Measurements from ENCODE around the gene NCAPG. TPM values are rescaled to one million over a fixed set of nuclear protein-coding genes. Genes with fewer than 3 reads are reported as not detected.

Gene NCAPG
- total and polyA plus RNA-seq, 2 donors (not counting 1 experiment from before 2014, with no cell fraction given) = 8.0 to 10.1 TPM

DNA sequence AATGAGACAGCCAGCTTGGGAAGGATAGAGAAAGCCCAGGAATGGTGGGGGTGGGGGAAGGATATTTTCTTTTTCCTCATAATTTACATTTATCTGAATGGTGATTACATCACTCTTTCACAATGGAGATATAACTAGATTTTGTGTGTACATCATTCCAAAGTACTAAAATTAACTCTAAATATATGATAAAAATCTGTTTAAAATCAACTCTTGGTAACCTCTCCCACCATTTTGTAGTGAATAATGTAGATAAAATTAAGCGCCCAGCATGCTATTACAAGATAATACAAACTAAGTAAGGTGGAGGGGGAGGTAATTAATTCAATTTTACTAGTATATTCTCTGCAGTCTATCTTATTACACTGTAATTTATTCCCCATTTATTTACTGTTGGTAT, 78.9 kb downstream of the NCAPG start:
- TF ChIP-seq EZH2 (IDR thresholded peaks at IDR 0.05; ENCODE audit: low read length, missing control alignments) = no peak
- TF ChIP-seq CTCF (conservative IDR thresholded peaks at IDR 0.05 in 1 of 2, IDR thresholded peaks at IDR 0.05 in 1 of 2; ENCODE audit: low read depth in 1 of 2, low read length in 2 of 2) = no peak
- no peaks in the 10 kb centered on the region for H4K20me1 ChIP-seq (ENCODE audit: control insufficient read depth, extremely low read depth, insufficient read depth, low read length)
- H3K4me3 ChIP-seq (replicated peaks in 1 of 4; ENCODE audit: control extremely low read depth in 1 of 4, insufficient read depth in 1 of 4, low read depth in 3 of 4, low read length in 4 of 4) = no peak overlapping the region
- no peaks in the 10 kb centered on the region for H3K36me3 ChIP-seq (ENCODE audit: control insufficient read depth, insufficient read depth, low read length)
- H3K4me1 ChIP-seq (ENCODE audit: control insufficient read depth, extremely low read depth, insufficient read depth, low read length) = no peaks in the 10 kb centered on the region
- DNase-seq (ENCODE audit: low read depth in 2 of 2) = no peak
- H3K27ac ChIP-seq (ENCODE audit: insufficient read depth, low read length) = no peak overlapping the region
- no peak overlapping the region for H3K4me2 ChIP-seq (ENCODE audit: extremely low read depth, insufficient read depth, low read length)
- H3K9ac ChIP-seq (ENCODE audit: insufficient read depth, low read length) = no peak overlapping the region
- no peaks in the 10 kb centered on the region for H3K79me2 ChIP-seq (ENCODE audit: control insufficient read depth, insufficient read depth, low read length)
- no peaks in the 10 kb centered on the region for H3K9me3 ChIP-seq (ENCODE audit: control insufficient read depth, insufficient read depth, low read depth, low read length)
- H3K27me3 ChIP-seq (ENCODE audit: control insufficient read depth, insufficient read depth, low read length) = no peaks in the 10 kb centered on the region
- no peak overlapping the region for H2AFZ ChIP-seq (ENCODE audit: low read length)

- Histone ChIP-seq H3K27me3 (ENCODE audit: control insufficient read depth, insufficient read depth, low read length) (no peaks in the 10 kb centered on the region), H3K9me3 (ENCODE audit: control insufficient read depth, insufficient read depth, low read depth, low read length) (no peaks in the 10 kb centered on the region), H3K27ac (ENCODE audit: insufficient read depth, low read length) (no peak overlapping the region), H3K79me2 (ENCODE audit: control insufficient read depth, insufficient read depth, low read length) (no peaks in the 10 kb centered on the region), H3K9ac (ENCODE audit: insufficient read depth, low read length) (no peak overlapping the region), H3K4me1 (ENCODE audit: control insufficient read depth, extremely low read depth, insufficient read depth, low read length) (no peaks in the 10 kb centered on the region), H3K4me2 (ENCODE audit: extremely low read depth, insufficient read depth, low read length) (no peak overlapping the region), H4K20me1 (ENCODE audit: control insufficient read depth, extremely low read depth, insufficient read depth, low read length) (no peaks in the 10 kb centered on the region), H3K4me3 (replicated peaks in 1 of 4; ENCODE audit: control extremely low read depth in 1 of 4, insufficient read depth in 1 of 4, low read depth in 3 of 4, low read length in 4 of 4) (no peak overlapping the region), H3K36me3 (ENCODE audit: control insufficient read depth, insufficient read depth, low read length) (no peaks in the 10 kb centered on the region), H2AFZ (ENCODE audit: low read length) (no peak overlapping the region)
- no peak for DNase-seq (ENCODE audit: low read depth in 2 of 2)
- TF ChIP-seq EZH2 (IDR thresholded peaks at IDR 0.05; ENCODE audit: low read length, missing control alignments) = no peak
- TF ChIP-seq CTCF (conservative IDR thresholded peaks at IDR 0.05 in 1 of 2, IDR thresholded peaks at IDR 0.05 in 1 of 2; ENCODE audit: low read depth in 1 of 2, low read length in 2 of 2) = no peak
These were observed 83.6 kb downstream of the NCAPG start for GRCh38 chr4:17894421-17894820.

Other genes starting within 250 kb of the NCAPG start
- gene LAP3, start 233.8 kb upstream of the NCAPG start, total RNA-seq = 116 and 129 TPM in 2 replicates
- gene LAP3, start 233.8 kb upstream of the NCAPG start, polyA plus RNA-seq = 80.8 and 112 TPM in 2 replicates
- gene MED28, start 196.3 kb upstream of the NCAPG start, total RNA-seq = 11.0 and 20.1 TPM in 2 replicates
- gene MED28, start 196.3 kb upstream of the NCAPG start, polyA plus RNA-seq = 16.8 and 18.8 TPM in 2 replicates
- gene FAM184B, start 29.4 kb upstream of the NCAPG start, total RNA-seq = under 0.01 TPM in 1 of 2 replicates, not detected in the other
- not detected in 2 replicates for gene FAM184B, start 29.4 kb upstream of the NCAPG start, polyA plus RNA-seq
- gene DCAF16, start 222 bp upstream of the NCAPG start, total RNA-seq = 19.0 and 20.0 TPM in 2 replicates
- 19.6 and 25.4 TPM in 2 replicates for gene DCAF16, start 222 bp upstream of the NCAPG start, polyA plus RNA-seq
- 11.0 and 13.5 TPM in 2 replicates for gene LCORL, start 210.8 kb downstream of the NCAPG start, total RNA-seq
- gene LCORL, start 210.8 kb downstream of the NCAPG start, polyA plus RNA-seq = 6.3 and 8.5 TPM in 2 replicates